Ovary (tissue), 9 donors: ENCODE results near the gene USP13. TPM values are rescaled to one million over a fixed set of nuclear protein-coding genes. Genes with fewer than 3 reads are reported as not detected.

Source experiments
- DNase-seq, 5 donors: peaks; one replicate each; pipeline ENCODE4 v3.0.0-alpha.2; 2019 to 2020
- H3K27ac ChIP-seq, 2 donors: fragments of 200-600 bp; one replicate each; pipeline versions ENCODE4 v1.5.1 to v1.8.0; 2019 to 2022
- H3K27me3 ChIP-seq: fragments of 200-600 bp; one replicate; pipeline ENCODE4 v1.8.0; 2022
- H3K36me3 ChIP-seq: fragments of 200-600 bp; sonication (generic); one replicate; pipeline ENCODE4 v1.5.1; 2019
- H3K4me1 ChIP-seq: one replicate; pipeline ENCODE4 v1.8.1; 2013; ENCODE audit warnings: mild to moderate bottlenecking, moderate library complexity; ENCODE audit not compliant: insufficient read depth
- H3K4me3 ChIP-seq: fragments of 200-600 bp; sonication (generic); one replicate; pipeline ENCODE4 v1.5.1; 2017
- H3K9me3 ChIP-seq, 2 donors: fragments of 200-600 bp in 1 of 2; sonication (generic) in 1 of 2; one replicate each; pipeline versions ENCODE4 v1.5.1 to v1.8.1; 2013 to 2019; ENCODE audit warnings: mild to moderate bottlenecking in 1 of 2, moderate library complexity in 1 of 2
- EP300 ChIP-seq: sonication (generic); formaldehyde crosslinking; IDR thresholded peaks from one replicate; pipeline ENCODE4 v1.6.1; 2017; ENCODE audit warnings: antibody characterized with exemption
- POLR2A ChIP-seq: fragments of 450-650 bp; IDR thresholded peaks from one replicate; pipeline ENCODE4 v1.6.1; 2017; ENCODE audit warnings: antibody characterized with exemption, mild to moderate bottlenecking, moderate library complexity
- WGBS, 3 donors: extraction: QIAGEN DNeasy Blood & Tissue Kit in 1 of 3; methylation state at CpG; one replicate each; pipeline versions ENCODE4 v1.1.5 to v1.1.7; 2013 to 2017; 5-methylcytosine and 5-hydroxymethylcytosine counted together
- intact Hi-C, 4 donors: fragments of 100-400 bp; cut with DNase I; formaldehyde crosslinking; loops; one replicate each; pipeline versions ENCODE4 v1.11.0 to v1.15.1; 2022 to 2023
- polyA plus RNA-seq, 2 donors: library from polyadenylated mRNA; stranded (reverse); fragments of 200-250 nt in 1 of 2; fragments of 350-450 nt in 1 of 2; fragmentation: Illumina TruSeq in 1 of 2; extraction: RNeasy Lipid Tissue Mini Kit (QIAGEN cat#74804) in 1 of 2; gene quantifications; one replicate each; pipeline ENCODE4 v1.2.3, GENCODE V29; 2013 to 2014
- total RNA-seq, 7 donors: library from RNA; depleted of rRNA in 2 of 7; stranded (reverse); fragments of >200 nt in 2 of 7; fragmentation: NEBNext Ultra II Directional in 3 of 7; extraction: Animal tissue kit (Norgen Biotek cat#: 25700) in 3 of 7; gene quantifications; one replicate each; pipeline versions ENCODE4 v1.1.0 to v1.2.4, GENCODE V29; 2016 to 2023
- TF ChIP-seq, protein P1 (sequence below), 3 donors: fragments of 450-650 bp in 2 of 3; fragments of 200-600 bp in 1 of 3; IDR thresholded peaks; one replicate each; pipeline versions ENCODE4 v1.5.1 to v1.8.0; 2016 to 2022; ENCODE audit warnings: antibody characterized with exemption in 3 of 3, mild to moderate bottlenecking in 1 of 3
- donor health status: DM: no; HTN: no; CAD: no; lungs with moderate emphysema.
- donor health status: DM: no; HTN: no; CAD: no.
- donor health status: Bipolar disorder and iron deficiency.
- donor health status: DM: yes; HTN: yes; CAD: no.
- donor health status: DM: no; HTN: no; CAD: no.
- donor health status: DM: yes; HTN: yes; CAD: no.

Gene USP13
- total and polyA plus RNA-seq, 9 donors, result 7.0 to 26.3 (median 19.4) TPM

DNA sequence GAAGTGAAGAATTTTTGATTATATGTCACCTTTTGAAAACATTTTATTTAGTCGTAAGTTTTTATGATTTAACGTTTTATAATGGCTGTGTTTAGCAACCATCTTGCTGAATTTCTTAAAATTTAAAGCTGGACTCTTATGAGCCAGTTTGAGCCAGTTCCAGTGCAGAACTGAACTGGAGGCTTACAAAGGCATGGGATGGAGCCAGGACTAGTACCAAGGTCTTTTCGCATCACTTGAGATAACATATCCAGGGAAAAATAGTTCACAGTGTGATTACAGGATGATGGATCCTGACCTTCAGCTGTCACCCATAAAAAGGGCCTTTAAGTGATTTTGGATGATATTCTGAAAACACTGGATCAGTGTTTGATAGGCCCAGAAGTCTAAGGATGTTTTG is 51.0 kb downstream of the USP13 start:
- DNase-seq, result no peak
- 83 to 90% (median 85%) methylated on average over 3 of the region's 3 CpGs for WGBS, 3 donors
- no peak overlapping the region for H3K27ac ChIP-seq
- no peaks in the 10 kb centered on the region for H3K27me3 ChIP-seq
- no peaks in the 10 kb centered on the region for H3K36me3 ChIP-seq
- TF ChIP-seq POLR2A (no peak), EP300 (no peak)
- TF ChIP-seq, protein P1, sequence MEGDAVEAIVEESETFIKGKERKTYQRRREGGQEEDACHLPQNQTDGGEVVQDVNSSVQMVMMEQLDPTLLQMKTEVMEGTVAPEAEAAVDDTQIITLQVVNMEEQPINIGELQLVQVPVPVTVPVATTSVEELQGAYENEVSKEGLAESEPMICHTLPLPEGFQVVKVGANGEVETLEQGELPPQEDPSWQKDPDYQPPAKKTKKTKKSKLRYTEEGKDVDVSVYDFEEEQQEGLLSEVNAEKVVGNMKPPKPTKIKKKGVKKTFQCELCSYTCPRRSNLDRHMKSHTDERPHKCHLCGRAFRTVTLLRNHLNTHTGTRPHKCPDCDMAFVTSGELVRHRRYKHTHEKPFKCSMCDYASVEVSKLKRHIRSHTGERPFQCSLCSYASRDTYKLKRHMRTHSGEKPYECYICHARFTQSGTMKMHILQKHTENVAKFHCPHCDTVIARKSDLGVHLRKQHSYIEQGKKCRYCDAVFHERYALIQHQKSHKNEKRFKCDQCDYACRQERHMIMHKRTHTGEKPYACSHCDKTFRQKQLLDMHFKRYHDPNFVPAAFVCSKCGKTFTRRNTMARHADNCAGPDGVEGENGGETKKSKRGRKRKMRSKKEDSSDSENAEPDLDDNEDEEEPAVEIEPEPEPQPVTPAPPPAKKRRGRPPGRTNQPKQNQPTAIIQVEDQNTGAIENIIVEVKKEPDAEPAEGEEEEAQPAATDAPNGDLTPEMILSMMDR (IDR thresholded peaks at IDR 0.05), result no peak
- intact Hi-C loops, result no loop called here
- H3K9me3 ChIP-seq, result no peaks in the 10 kb centered on the region
- H3K4me3 ChIP-seq, result no peak overlapping the region
- peaks cover 2% of the 10 kb centered on the region for H3K4me1 ChIP-seq

DNA sequence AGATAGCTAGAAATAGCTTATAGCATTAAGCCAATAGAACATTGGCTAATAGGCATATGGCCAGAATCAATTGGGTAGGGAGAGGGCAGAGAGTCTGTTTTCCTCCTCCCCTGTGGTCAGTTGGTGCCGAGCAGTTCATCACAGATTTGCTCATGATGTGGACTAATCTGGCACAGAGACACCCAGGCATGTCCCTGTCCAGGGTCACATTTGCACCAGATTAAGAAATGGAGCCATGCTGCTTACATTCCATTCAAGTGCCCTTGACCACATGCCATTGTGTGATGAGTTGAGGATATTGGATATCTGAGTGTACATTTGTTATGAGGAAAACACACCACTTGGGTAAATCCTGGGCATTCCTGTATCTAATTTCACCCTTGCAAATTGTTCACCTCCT is 53.4 kb downstream of the USP13 start:
- intact Hi-C loops, result no loop called here
- WGBS, 3 donors, result 64 to 80% (median 76%) methylated on average over 1 of the region's 1 CpG
- Histone ChIP-seq H3K27ac (no peak overlapping the region), H3K36me3 (no peaks in the 10 kb centered on the region), H3K27me3 (no peaks in the 10 kb centered on the region), H3K4me1 (peaks cover 2% of the 10 kb centered on the region), H3K9me3 (no peaks in the 10 kb centered on the region), H3K4me3 (no peak overlapping the region)
- no peak for DNase-seq
- TF ChIP-seq POLR2A (no peak), EP300 (no peak)
- TF ChIP-seq, protein P1 (IDR thresholded peaks at IDR 0.05), result no peak

DNA sequence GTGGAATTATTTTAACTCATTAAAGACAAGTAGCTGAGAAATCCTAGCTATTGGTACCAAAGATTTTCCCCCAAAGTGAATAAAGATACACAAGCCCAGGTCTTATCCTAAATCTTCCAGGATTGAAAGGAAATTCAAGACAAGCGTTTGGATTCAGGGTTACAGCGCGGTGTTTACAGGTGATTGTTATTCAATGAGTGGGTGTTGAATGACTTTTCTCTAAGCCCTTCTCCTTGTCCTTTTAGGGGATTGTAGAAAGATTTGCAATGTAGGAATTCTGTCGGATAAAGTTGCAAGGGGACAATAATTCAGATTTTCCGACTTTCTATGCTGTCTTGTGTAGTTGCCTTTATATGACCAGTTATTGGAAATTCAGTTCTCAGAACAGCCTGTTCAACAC is 57.2 kb downstream of the USP13 start:
- intact Hi-C loops, result no loop called here
- WGBS, 3 donors, result 76 to 85% (median 81%) methylated on average over 5 of the region's 5 CpGs
- no peaks in the 10 kb centered on the region for H3K9me3 ChIP-seq
- H3K36me3 ChIP-seq, result no peaks in the 10 kb centered on the region
- no peak overlapping the region for H3K27ac ChIP-seq
- no peak overlapping the region for H3K4me3 ChIP-seq
- DNase-seq, result no peak
- TF ChIP-seq, protein P1 (IDR thresholded peaks at IDR 0.05), result no peak
- TF ChIP-seq POLR2A (no peak), EP300 (no peak)
- H3K27me3 ChIP-seq, result no peaks in the 10 kb centered on the region
- H3K4me1 ChIP-seq, result peaks cover 3% of the 10 kb centered on the region

DNA sequence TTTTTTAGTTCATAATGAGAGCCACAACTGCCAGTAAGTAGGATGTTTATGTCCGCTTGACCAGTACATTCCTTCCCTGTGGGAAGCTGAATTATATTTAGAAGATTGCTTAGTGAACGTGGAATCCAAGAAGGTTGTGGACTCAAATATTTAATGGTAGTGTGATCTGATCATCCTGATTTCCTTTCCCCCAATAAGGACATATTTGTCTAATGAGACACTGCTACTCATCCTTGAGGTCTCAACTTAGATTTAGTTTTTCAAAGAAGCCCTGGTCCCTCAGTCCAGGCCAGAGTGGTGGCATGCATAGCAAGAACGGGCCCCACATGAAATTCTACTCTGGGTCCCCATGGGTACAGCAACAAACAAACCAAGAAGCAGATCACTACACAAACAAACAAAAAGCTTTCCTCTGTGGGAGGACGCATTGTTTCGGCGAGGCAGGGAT is 60.8 kb downstream of the USP13 start:
- TF ChIP-seq EP300, result no peak
- TF ChIP-seq POLR2A, result no peak
- TF ChIP-seq, protein P1 (IDR thresholded peaks at IDR 0.05), result no peak
- no peaks in the 10 kb centered on the region for H3K9me3 ChIP-seq
- no peak overlapping the region for H3K4me3 ChIP-seq
- WGBS, 3 donors, result 80 to 88% (median 85%) methylated on average over 6 of the region's 6 CpGs
- H3K36me3 ChIP-seq, result no peaks in the 10 kb centered on the region
- H3K27ac ChIP-seq, result no peak overlapping the region
- peaks cover 4% of the 10 kb centered on the region for H3K4me1 ChIP-seq
- no peak for DNase-seq
- H3K27me3 ChIP-seq, result no peaks in the 10 kb centered on the region
- intact Hi-C loops, result no loop called here
